Activated T-cell treated with anti-CD3 and anti-CD28 coated beads, Interleukin-2, amount 50 U/mL, for 72 hours (primary cell): Measurements from ENCODE around the gene AMPH. TPM values are rescaled to one million over a fixed set of nuclear protein-coding genes. Genes with fewer than 3 reads are reported as not detected.
"Not testable (repeated sequence)": the region's sequence is repeated elsewhere in the genome, so short reads cannot be mapped to it uniquely, and the experiment has no call there.

Source experiments
- ATAC-seq, 2 donors: fragments of 150-1000 bp; cut with Tn5 transposase; replicated peaks in 1 of 2; 2 replicates each; pipeline ENCODE4 v1.10.0; 2021; ENCODE audit warnings: moderate library complexity in 2 of 2, mild to moderate bottlenecking in 1 of 2
- DNase-seq, 2 donors: peaks; one replicate each; pipeline ENCODE4 v3.0.0; 2021 to 2022; ENCODE audit warnings: mixed read lengths in 1 of 2
- H3K27ac Mint-ChIP-seq: one replicate; pipeline ENCODE4 v1.8.0; 2022; ENCODE audit warnings: mild to moderate bottlenecking, moderate library complexity, mixed read lengths
- H3K27me3 Mint-ChIP-seq: one replicate; pipeline ENCODE4 v1.8.0; 2022; ENCODE audit warnings: low read depth, mixed read lengths
- H3K36me3 Mint-ChIP-seq, 2 donors: one replicate each; pipeline ENCODE4 v1.8.0; 2022; ENCODE audit warnings: mixed read lengths in 2 of 2, mild to moderate bottlenecking in 1 of 2; ENCODE audit not compliant: insufficient read depth in 2 of 2
- H3K4me1 Mint-ChIP-seq: one replicate; pipeline ENCODE4 v1.8.0; 2022; ENCODE audit warnings: low read depth, mixed read lengths
- H3K4me3 Mint-ChIP-seq, 2 donors: one replicate each; pipeline ENCODE4 v1.8.0; 2022; ENCODE audit warnings: mild to moderate bottlenecking in 2 of 2, mixed read lengths in 2 of 2, moderate library complexity in 2 of 2
- H3K9me3 Mint-ChIP-seq, 2 donors: one replicate each; pipeline ENCODE4 v1.8.0; 2022; ENCODE audit warnings: mixed read lengths in 2 of 2
- total RNA-seq, 2 donors: library from RNA; stranded (reverse); gene quantifications; one replicate each; pipeline ENCODE4 v1.2.3, GENCODE V29; 2022

Gene AMPH
- total RNA-seq, 2 donors from 2014 or later, result 0.07 to 0.53 TPM

- peak; percentile 61 to 65 for ATAC-seq
- no peak for DNase-seq
- H3K4me3 Mint-ChIP-seq, result peak overlapping the region; percentile 59 to 76
- peak overlapping the region; percentile 96 for H3K27ac Mint-ChIP-seq
- no peaks in the 10 kb centered on the region for H3K27me3 Mint-ChIP-seq
- no peaks in the 10 kb centered on the region for H3K9me3 Mint-ChIP-seq
- no peaks in the 10 kb centered on the region for H3K36me3 Mint-ChIP-seq
- H3K4me1 Mint-ChIP-seq, result peaks cover 74% of the 10 kb centered on the region
These were observed 291.0 kb downstream of the AMPH start for GRCh38 chr7:38339953-38340819.

GRCh38 chr7:38336148-38336515, 295.0 kb downstream of the AMPH start:
- DNase-seq, H3K36me3 Mint-ChIP-seq, ATAC-seq, H3K27me3 Mint-ChIP-seq, H3K9me3 Mint-ChIP-seq: not testable (repeated sequence)
- peak overlapping the region; percentile 88 for H3K27ac Mint-ChIP-seq
- peak overlapping the region; percentile 71 to 88 for H3K4me3 Mint-ChIP-seq
- peaks cover 73% of the 10 kb centered on the region for H3K4me1 Mint-ChIP-seq

GRCh38 chr7:38335492-38336147, 295.6 kb downstream of the AMPH start:
- Mint-ChIP-seq H3K4me1 (peaks cover 73% of the 10 kb centered on the region), H3K4me3 (peak overlapping the region; percentile 71 to 88), H3K9me3 (no peaks in the 10 kb centered on the region), H3K27me3 (no peaks in the 10 kb centered on the region), H3K36me3 (no peaks in the 10 kb centered on the region), H3K27ac (peak overlapping the region; percentile 88)
- DNase-seq, result peak; percentile 83 to 87
- ATAC-seq, result peak; percentile 91

- Mint-ChIP-seq H3K27ac (peak overlapping the region; percentile 89), H3K4me3 (peak overlapping the region; percentile 71 to 88), H3K27me3 (no peaks in the 10 kb centered on the region), H3K4me1 (peaks cover 73% of the 10 kb centered on the region), H3K9me3 (no peaks in the 10 kb centered on the region), H3K36me3 (no peaks in the 10 kb centered on the region)
- no peak for DNase-seq
- ATAC-seq, result peak in 1 of 2 donors; percentile 3
These were observed 296.1 kb downstream of the AMPH start for GRCh38 chr7:38335128-38335491.

- ATAC-seq (no peak), DNase-seq (no peak)
- Mint-ChIP-seq H3K36me3 (no peaks in the 10 kb centered on the region), H3K27me3 (no peaks in the 10 kb centered on the region), H3K27ac (peak overlapping the region; percentile 90), H3K4me1 (peaks cover 70% of the 10 kb centered on the region), H3K4me3 (peak overlapping the region; percentile 66 to 88), H3K9me3 (no peaks in the 10 kb centered on the region)
These were observed 297.0 kb downstream of the AMPH start for GRCh38 chr7:38334163-38334562.
